IPS-18a (cell line): ENCODE measurements around the gene CYP27C1.
"Not testable (repeated sequence)": the region's sequence is repeated elsewhere in the genome, so short reads cannot be mapped to it uniquely, and the experiment has no call there.

ENCODE experiments used
- H3K27ac ChIP-seq: one replicate; pipeline ENCODE4 v1.5.1; 2013; ENCODE audit warnings: low read length
- H3K27me3 ChIP-seq: one replicate; pipeline ENCODE4 v1.6.1; 2013; ENCODE audit warnings: mild to moderate bottlenecking, low read length; ENCODE audit not compliant: control insufficient read depth, insufficient read depth
- H3K36me3 ChIP-seq: one replicate; pipeline ENCODE4 v1.6.1; 2013; ENCODE audit warnings: low read depth, low read length; ENCODE audit not compliant: control insufficient read depth
- H3K4me1 ChIP-seq: one replicate; pipeline ENCODE4 v1.6.1; 2013; ENCODE audit warnings: low read depth, low read length; ENCODE audit not compliant: control insufficient read depth
- H3K4me3 ChIP-seq: one replicate; pipeline ENCODE4 v1.5.1; 2013; ENCODE audit warnings: low read length
- H3K9ac ChIP-seq: one replicate; pipeline ENCODE4 v1.6.1; 2013; ENCODE audit warnings: mild to moderate bottlenecking, low read length, moderate library complexity
- H3K9me3 ChIP-seq: one replicate; pipeline ENCODE4 v1.6.1; 2013; ENCODE audit warnings: low read depth, low read length; ENCODE audit not compliant: control insufficient read depth

CYP27C1 gene, protein sequence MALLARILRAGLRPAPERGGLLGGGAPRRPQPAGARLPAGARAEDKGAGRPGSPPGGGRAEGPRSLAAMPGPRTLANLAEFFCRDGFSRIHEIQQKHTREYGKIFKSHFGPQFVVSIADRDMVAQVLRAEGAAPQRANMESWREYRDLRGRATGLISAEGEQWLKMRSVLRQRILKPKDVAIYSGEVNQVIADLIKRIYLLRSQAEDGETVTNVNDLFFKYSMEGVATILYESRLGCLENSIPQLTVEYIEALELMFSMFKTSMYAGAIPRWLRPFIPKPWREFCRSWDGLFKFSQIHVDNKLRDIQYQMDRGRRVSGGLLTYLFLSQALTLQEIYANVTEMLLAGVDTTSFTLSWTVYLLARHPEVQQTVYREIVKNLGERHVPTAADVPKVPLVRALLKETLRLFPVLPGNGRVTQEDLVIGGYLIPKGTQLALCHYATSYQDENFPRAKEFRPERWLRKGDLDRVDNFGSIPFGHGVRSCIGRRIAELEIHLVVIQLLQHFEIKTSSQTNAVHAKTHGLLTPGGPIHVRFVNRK

DNA sequence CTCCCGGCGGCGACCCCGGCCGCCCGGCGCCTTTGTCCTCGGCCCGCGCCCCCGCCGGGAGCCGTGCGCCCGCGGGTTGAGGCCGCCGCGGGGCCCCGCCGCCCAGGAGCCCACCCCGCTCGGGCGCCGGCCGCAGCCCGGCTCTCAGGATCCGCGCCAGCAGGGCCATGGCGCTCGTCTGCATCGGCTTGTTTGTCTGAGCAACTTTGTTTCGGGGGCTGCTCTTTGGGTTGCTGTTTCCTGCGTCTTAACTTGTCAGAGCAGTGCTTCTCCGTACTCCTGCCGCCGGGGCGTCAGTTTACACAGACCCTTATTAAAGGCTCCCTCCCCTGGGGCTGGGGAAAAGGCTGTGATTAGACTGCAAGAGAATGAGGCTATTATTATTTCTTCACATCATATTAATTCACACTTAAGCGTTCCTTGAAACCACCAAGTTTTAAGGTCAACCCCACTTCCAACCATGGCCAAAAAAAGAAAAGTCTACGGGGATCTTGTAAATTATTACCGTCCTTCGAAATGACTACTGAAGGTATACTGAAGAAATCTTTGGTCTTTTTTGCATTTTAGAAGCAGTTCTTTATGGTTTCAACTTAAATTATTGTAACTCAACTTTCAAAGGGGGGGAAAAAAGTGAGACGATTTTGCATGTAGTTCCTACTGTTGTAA, at the start of gene CYP27C1:
CYP27C1 (minus strand) TSS at position 198 of the 666 bp plus-strand sequence; CDS start at position 169, 29 bp downstream.
- H3K4me1 ChIP-seq = peaks cover 10% of the 10 kb centered on the region
- peak within 1 kb of the TSS; percentile 83 for H3K4me3 ChIP-seq
- H3K27ac ChIP-seq = peak within 1 kb of the TSS; percentile 43
- H3K9me3 ChIP-seq = no peaks in the 10 kb centered on the region
- no peaks in the 10 kb centered on the region for H3K36me3 ChIP-seq
- peaks cover 34% of the 10 kb centered on the region for H3K27me3 ChIP-seq
- H3K9ac ChIP-seq = peak within 1 kb of the TSS; percentile 59

DNA sequence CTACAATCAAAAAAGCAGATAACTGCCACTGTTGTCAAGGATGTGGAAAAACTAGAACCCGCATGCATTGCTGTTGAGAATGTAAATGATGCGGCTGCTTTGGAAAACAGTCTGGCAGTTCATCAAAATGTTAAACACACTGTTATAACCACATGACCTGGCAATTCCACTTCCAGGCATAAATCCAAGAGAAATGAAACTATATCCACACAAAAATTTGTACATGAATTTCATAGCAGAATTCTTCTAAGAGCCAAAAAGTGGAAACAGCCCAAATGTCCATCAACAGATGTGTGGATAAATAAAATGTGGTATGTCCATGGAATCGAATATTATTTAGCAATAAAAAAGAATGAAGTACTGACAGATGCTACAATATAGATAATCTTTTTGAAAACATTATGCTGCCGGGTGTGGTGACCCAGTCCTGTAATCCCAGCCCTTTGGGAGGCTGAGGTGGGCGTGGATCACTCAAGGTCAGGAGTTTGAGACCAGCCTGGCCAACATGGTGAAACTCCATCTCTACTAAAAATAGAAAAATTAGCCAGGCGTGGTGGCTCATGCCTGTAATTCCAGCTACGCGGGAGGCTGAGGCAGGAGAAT, 41.8 kb upstream of the CYP27C1 start:
- H3K9ac ChIP-seq = no peak overlapping the region
- no peak overlapping the region for H3K4me3 ChIP-seq
- H3K27me3 ChIP-seq = no peaks in the 10 kb centered on the region
- H3K27ac ChIP-seq = no peak overlapping the region
- no peaks in the 10 kb centered on the region for H3K4me1 ChIP-seq
- no peaks in the 10 kb centered on the region for H3K9me3 ChIP-seq
- H3K36me3 ChIP-seq = peaks cover 46% of the 10 kb centered on the region

DNA sequence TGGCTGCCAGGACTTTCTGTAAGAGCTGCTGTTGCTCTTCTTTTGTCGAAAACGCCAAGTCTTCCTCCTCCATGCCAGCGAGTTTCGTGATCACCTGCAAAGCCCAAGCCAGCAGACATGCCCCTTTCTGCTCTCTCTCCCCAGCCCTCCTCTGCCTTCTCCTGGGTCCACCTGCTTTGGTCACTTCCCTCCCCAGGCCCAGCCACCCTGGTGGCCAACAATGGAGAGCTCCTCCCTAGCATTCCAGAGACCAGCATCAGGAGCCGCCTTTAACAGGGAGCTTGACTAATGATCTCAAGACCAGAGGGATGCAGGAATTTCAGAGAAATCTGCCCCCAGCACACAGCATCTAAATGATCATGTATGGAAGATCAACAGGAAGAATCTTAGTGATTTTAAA, 39.3 kb upstream of the CYP27C1 start:
- H3K36me3 ChIP-seq = peaks cover 52% of the 10 kb centered on the region

DNA sequence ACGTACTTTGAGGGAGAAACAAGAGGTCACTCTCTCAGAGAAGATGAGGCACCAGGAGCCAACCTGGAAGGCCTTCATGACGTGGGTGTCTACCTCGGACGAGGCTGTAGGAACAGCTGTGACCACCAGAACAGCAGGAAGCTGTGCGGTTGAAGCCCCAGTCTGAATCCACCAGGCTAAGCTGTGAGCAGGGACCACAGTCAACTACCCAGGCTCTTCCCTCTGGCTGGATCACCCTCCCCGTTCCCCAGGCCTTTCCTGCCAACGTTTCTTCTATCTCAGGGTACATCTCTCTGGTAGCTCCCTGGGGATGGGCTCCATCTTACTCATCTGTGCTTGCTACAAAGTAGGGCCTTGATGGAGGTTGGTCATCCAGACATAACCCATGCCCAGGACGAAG, 36.8 kb upstream of the CYP27C1 start:
- Histone ChIP-seq H3K9me3 (no peaks in the 10 kb centered on the region), H3K9ac (no peak overlapping the region), H3K27me3 (no peaks in the 10 kb centered on the region), H3K4me3 (no peak overlapping the region), H3K36me3 (peaks cover 52% of the 10 kb centered on the region), H3K4me1 (no peaks in the 10 kb centered on the region), H3K27ac (no peak overlapping the region)

More for the DNA sequence above, 39.3 kb upstream of the CYP27C1 start:
- Histone ChIP-seq H3K9me3 (no peaks in the 10 kb centered on the region), H3K4me1 (no peaks in the 10 kb centered on the region), H3K4me3 (no peak overlapping the region), H3K9ac (no peak overlapping the region), H3K27ac (no peak overlapping the region), H3K27me3 (no peaks in the 10 kb centered on the region)

DNA sequence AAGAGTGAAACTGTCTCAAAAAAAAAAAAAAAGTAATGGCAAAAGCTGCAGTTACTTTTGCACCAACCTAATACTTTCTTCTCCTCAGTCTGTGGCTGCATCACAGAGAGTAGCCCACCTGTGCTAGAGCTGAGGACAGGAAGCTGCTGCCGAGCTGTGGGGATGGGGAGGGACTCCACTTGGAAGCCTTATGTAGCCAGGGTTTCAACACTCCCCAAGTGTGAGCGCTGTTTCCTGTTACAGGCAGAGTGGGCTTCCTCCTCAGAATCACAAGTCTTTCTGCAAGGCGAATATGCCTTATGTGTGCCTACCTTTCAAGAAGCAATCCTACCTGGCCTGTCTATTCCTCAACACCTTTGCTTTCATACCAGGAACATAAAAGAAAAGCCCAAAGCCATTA, 36.3 kb upstream of the CYP27C1 start:
- H3K27me3 ChIP-seq = no peaks in the 10 kb centered on the region
- H3K9me3 ChIP-seq = no peaks in the 10 kb centered on the region
- no peak overlapping the region for H3K27ac ChIP-seq
- H3K4me3 ChIP-seq = no peak overlapping the region
- H3K4me1 ChIP-seq = no peaks in the 10 kb centered on the region
- peaks cover 48% of the 10 kb centered on the region for H3K36me3 ChIP-seq
- no peak overlapping the region for H3K9ac ChIP-seq

DNA sequence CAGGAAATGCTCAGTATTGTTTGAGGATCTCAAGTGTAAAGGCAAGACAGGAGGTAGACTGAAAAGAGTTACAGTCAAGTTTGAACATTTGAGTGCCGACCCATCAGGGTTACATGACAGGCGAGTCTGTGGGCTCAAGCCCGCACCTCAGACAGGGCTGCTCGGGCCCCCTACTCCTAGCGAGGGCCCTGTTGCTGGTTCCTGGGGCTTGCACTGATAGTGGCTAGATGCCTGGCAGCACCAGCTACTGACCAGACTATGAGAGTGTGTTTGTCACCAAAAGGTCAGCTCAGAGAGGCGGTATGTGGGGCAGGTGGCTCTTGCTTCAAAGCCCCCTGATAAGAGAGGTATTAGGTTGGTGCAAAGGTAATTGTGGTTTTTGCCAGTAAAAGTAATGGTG, 35.6 kb upstream of the CYP27C1 start:
- Histone ChIP-seq H3K9ac (no peak overlapping the region), H3K9me3 (no peaks in the 10 kb centered on the region), H3K4me3 (no peak overlapping the region), H3K27me3 (no peaks in the 10 kb centered on the region), H3K36me3 (peaks cover 41% of the 10 kb centered on the region), H3K4me1 (no peaks in the 10 kb centered on the region), H3K27ac (no peak overlapping the region)

DNA sequence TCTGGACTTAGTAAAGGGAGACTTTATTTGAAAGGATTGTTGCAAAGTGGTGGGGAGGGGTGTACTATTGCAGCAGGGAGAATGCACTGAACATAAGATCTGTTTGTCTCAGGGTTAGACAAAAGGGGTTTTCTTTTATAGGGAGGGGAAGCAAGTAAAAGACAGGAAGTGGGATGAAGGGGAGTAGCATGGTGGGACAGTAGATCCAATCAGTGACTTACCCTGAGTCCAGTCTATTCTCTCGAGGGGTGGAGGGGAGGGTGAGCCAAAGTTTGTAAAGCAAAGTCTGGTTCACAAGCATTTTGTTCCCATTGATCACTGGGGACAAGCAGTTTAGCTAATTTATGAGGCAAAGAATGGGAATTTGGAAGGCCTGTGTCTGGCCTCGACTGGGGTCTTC, 35.0 kb upstream of the CYP27C1 start:
- Histone ChIP-seq H3K4me1 (no peaks in the 10 kb centered on the region), H3K4me3 (no peak overlapping the region), H3K36me3 (peaks cover 35% of the 10 kb centered on the region), H3K9ac (no peak overlapping the region), H3K27me3 (no peaks in the 10 kb centered on the region), H3K27ac (no peak overlapping the region), H3K9me3 (no peaks in the 10 kb centered on the region)

DNA sequence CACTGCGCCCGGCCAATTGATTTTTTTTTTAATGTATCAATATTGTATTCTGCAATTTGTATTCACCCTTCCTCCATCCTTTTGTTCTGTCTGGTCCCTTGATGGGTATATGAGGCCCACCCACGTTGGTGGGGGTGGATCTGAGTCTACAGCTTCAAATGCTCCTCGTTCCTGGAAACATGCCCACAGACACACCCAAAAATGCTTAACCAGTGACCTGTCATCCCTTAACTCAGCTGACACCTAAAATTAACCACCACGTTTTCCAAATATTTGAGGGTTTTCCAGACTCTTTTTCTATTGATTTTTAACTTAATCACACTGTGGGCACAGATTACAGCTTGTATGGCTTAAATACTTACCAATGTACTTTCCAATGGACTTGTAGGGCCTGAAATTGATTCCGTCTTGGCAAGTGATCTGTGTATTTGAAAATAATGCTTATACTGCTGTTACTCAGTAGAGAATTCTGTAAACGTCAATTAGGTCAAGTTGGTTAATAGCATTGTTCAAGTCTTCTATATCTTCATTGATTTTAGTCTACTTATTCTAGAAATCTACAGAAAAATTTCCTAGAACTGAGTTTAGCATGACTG, 34.4 kb upstream of the CYP27C1 start:
- Histone ChIP-seq H3K4me3 (no peak overlapping the region), H3K9me3 (no peaks in the 10 kb centered on the region), H3K9ac (no peak overlapping the region), H3K4me1 (no peaks in the 10 kb centered on the region), H3K27ac (no peak overlapping the region), H3K36me3 (peaks cover 29% of the 10 kb centered on the region), H3K27me3 (no peaks in the 10 kb centered on the region)

DNA sequence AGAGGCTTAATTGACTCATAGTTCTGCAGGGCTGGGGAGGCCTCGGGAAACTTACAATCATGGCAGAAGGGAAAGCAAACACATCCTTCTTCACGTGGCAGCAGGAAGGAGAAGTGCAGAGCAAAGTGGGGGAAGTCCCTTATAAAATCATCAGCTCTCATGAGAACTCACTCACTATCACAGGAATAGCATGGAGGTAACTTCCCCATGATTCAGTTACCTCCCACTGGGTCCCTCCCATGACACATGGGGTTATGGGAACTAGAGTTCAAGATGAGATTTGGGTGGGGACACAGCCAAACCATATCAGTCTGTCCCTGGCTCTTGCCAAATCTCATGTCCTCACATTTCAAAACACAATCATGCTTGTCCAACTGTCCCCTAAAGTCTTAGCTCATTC, 21.1 kb upstream of the CYP27C1 start:
- not testable (repeated sequence) for H3K9me3 ChIP-seq, H3K27me3 ChIP-seq, H3K27ac ChIP-seq, H3K36me3 ChIP-seq, H3K4me3 ChIP-seq, H3K4me1 ChIP-seq, H3K9ac ChIP-seq

DNA sequence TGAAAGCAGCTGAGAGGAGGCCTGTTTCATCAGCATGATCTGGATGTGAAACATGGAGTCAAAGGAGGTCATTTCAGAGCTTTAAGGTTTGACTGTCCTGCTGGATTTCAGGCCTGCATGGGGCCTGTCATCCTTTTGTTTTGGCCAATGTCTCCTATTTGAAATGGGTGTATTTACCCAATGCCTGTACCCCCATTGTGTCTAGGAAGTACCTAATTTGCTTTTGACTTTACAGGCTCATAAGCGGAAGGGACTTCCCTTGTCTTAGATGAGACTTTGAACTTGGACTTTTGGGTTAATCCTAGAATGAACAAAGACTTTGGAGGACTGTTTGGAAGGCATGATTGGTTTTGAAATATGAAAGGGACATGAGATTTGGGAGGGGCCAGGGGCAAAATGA, 19.3 kb upstream of the CYP27C1 start:
- Histone ChIP-seq H3K4me1 (peaks cover 3% of the 10 kb centered on the region), H3K36me3 (no peaks in the 10 kb centered on the region), H3K27ac (no peak overlapping the region), H3K9me3 (no peaks in the 10 kb centered on the region), H3K9ac (no peak overlapping the region), H3K4me3 (no peak overlapping the region), H3K27me3 (no peaks in the 10 kb centered on the region)

DNA sequence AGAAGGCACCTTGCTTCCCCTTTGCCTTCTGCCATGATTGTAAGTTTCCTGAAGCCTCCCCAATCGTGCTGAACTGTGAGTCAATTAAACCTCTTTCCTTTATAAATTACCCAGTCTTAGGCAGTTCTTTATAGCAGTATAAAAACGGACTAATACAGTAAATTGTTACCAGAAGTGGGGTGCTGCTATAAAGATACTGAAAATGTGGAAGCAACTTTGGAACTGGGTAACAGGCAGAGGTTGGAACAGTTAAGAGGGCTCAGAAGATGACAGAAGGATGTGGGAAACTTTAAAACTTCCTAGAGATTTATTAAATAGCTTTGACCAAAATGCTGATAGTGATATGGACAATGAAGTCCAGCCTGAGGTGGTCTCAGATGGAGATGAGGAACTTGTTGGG, 17.7 kb upstream of the CYP27C1 start:
- H3K9ac ChIP-seq, H3K36me3 ChIP-seq, H3K27ac ChIP-seq, H3K27me3 ChIP-seq, H3K4me3 ChIP-seq, H3K4me1 ChIP-seq, H3K9me3 ChIP-seq: not testable (repeated sequence)
